NCI-H146 treated with DMSO at 0.1 percent for 48 hours (cell line): ENCODE data around the gene MED13L.

ENCODE experiments used
- DNase-seq: peaks from one replicate; lab custom pipeline; 2025; ENCODE audit not compliant: unreplicated experiment; lab: John Stamatoyannopoulos, UW

Gene MED13L

GRCh38 chr12:115926037-115926670 lies 351.3 kb downstream of the MED13L start:
- DNase-seq, result no peak

DNA sequence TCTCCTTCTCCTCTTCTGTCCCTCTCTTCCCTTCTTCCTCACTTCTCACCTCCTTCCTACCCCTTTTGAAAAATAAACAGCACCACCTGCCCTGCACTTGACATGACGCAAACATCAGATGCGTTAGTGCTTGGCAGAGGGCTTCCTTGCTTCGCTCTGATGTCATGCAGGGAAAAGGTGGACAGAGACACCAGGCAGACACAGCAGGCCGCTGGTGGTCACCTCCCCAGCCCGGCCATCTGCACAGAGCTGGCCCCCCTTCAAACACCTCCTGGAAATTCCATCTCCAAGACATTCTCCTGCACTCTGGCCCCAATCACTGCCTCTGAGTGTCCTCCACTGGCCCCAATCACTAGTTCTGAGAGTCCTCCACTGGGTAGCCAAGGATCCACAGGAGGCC lies 353.6 kb downstream of the MED13L start:
- no peak for DNase-seq

DNA sequence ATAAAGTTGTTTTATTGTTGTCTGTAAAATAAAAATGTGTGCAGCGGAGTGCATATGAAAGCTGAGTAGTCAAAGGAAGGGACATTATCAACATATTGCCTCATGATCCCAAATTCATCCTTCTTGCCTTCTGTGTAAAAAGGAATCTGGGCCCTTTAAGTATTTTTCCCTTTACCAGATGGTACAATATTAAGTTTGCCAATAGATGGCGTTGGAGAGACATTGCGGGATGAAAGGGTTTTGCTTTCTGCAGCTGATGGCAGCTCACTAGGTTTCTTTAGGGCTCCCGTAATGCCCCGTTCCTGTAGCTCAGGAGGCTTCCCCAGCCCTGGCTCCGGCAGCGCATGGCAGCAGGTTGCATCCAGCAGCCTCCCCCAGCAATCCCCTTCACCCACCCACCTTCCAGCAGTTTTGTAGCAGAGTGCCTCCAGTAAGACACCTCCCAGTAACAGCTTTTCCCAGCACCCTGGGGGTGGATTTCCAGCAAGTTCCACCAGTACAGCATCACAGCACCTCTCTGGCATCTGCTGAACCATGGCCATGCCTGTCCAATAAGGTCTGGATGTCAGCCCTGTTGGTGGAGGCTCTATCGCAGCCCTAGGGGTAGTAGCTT lies 354.4 kb downstream of the MED13L start:
- no peak for DNase-seq

- no peak for DNase-seq
Measured at GRCh38 chr12:115920395-115921183, 356.9 kb downstream of the MED13L start.

DNA sequence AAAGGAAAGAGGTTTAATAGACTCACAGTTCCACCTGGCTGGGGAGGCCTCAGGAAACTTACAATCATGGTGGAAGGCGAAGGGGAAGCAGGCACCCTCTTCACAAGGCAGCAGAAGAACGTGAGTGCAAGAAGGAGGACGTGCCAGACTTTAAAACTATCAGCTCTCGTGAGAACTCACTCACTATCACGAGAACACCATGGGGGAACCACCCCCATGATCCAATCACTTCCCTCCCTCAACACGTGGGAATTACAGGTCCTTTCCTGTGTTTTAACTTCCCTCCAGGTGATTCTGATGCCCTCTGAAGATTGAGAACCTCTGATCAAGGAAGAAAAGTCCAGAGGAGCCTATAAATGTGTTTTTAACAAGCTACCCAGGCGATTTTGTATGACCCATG lies 358.7 kb downstream of the MED13L start:
- DNase-seq, result no peak

DNA sequence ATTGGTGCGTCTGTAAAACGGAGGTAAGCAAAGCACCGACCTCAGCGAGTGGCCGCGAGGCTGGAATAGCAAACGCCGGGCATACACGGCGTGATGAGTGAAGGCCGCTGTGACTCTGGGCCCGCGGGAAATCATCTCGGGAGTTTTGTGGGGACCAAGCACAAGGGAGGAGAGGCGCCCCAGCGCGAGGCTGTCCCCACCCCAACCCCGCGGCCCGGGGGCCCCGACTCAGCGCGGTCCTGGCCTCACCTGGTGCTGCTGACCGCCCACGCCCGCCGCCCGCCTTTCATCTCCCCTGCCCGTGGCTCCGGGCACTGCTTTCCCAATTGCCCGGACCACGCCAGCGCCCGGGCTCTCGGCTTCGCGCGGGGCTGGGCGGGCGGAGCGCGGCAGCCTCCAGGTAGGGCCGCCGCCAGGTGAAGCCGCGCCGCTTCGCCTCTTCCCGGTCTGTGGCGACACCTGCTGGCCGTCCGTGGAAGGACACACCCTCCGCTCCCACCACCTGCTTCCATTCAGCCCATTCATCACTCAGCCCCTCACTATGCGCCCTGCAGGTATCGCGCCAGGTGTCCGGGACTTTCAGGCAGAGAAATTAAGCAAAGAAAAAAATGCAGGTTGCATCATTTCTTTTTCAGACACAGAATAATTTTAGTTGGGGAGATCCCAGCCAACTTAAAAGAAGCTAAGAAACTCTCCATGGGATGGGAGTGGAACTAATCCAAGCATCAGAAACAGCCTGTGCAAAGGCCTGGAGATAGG lies 360.4 kb downstream of the MED13L start:
- DNase-seq, result peak; percentile 63

- DNase-seq, result no peak
Measured at GRCh38 chr12:115914122-115914521, 363.4 kb downstream of the MED13L start.

- DNase-seq, result no peak
Measured at GRCh38 chr12:115912440-115912839, 365.1 kb downstream of the MED13L start.

DNA sequence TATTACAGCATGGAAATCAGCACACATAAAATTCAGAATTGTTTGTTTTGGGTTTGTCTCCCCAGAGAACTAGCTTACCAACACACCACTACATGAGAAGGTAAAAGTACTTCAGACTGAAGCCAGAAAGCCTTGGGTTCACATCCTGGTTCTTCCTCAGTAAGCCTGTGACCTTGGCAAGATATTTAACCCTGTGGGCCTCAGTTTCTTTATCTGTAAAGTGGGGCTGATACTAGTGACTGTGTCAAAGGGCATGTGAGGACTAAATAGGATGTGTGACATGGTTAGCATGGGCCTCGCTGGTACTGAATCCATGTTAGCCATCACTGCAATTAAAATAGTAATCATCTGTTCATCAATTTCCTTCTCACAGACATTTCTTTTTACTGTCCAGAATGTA lies 366.1 kb downstream of the MED13L start:
- DNase-seq, result no peak

DNA sequence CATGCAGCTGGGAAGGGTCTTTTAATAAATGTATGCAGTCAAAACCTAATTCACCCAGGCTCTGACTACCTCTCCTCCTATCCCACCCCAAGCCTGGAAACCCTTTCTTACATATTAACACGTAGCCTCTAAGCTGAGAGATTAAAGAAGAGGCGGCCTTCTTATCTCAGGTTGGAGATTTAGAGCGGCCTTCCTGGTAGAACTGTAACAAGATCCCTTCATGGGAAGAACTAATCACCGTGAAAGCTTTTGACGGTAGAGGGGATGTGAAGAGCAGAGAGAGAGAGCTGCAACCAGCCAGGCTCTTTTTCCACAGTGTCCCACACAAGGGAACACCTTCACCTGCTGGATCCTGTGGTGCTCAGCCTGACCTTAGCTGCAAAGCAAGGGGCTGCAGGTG lies 367.4 kb downstream of the MED13L start:
- DNase-seq, result no peak
